ENCODE measurements around the gene JMJD8.
A peak's percentile ranks its signal among the peaks of the same experiment; 100 is the strongest.

Gene JMJD8

GRCh38 chr16:687499-687898, 3.4 kb upstream of the JMJD8 start:
- DNase-seq = no peak

DNA sequence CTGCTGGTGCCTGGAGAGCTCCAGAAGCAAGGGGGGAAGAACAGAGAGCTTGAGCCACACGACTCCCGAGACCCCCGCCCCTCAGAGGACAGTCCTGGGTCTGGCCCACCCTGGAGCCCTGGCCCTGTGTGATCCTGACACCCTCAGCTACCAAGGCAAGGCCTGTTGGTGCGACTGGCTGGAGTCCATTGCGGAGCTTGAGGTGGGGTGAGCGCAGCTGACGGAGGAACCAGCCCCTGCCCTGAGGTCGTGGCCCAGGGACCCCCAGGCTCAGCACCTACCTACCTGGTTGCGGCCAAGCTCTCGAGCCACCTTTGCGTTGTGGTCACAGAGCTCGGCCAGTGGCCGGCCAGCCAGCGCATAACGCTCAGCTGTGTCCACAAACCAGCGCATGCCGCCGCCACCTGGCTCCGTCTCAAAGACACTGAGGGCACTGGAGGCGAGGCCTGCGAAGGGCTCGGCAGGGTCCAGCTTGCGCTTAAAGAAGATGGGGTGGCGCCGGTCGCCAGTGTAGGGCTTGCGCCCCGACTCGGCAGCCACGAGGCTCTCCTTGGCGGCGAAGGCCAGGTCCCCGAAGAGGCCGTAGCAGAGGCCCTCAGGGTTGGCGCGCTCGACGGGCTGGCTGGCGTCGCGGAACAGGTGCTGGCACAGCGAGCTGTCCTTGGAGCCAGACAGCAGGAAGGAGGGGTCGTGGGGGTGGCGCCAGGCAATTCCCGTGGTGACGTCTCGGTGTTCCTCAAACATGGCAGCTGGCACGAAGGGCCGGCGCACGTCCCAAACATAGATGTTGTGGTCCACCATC, 2.5 kb upstream of the JMJD8 start:
- no peak for DNase-seq

DNA sequence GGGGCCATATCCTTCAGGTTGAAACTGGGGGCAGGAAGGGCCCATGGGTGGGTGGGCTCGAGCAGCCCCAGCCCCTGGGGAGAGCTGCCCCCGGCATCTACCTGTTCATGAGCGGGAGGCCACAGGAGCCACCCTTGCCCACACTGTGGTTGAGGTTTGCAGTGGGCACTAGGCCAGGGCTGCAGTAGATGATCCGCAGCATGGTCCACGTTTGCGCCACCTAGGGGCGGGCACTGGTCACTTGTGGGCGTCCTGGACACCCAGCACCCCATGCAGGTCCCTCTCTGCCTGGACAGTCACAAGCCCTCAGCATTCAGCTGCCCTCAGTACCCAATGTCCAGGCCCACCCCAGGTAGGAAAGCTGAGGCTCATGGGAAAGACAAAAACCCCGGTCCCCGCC, 1.8 kb upstream of the JMJD8 start:
- peak; percentile 30 for DNase-seq

DNA sequence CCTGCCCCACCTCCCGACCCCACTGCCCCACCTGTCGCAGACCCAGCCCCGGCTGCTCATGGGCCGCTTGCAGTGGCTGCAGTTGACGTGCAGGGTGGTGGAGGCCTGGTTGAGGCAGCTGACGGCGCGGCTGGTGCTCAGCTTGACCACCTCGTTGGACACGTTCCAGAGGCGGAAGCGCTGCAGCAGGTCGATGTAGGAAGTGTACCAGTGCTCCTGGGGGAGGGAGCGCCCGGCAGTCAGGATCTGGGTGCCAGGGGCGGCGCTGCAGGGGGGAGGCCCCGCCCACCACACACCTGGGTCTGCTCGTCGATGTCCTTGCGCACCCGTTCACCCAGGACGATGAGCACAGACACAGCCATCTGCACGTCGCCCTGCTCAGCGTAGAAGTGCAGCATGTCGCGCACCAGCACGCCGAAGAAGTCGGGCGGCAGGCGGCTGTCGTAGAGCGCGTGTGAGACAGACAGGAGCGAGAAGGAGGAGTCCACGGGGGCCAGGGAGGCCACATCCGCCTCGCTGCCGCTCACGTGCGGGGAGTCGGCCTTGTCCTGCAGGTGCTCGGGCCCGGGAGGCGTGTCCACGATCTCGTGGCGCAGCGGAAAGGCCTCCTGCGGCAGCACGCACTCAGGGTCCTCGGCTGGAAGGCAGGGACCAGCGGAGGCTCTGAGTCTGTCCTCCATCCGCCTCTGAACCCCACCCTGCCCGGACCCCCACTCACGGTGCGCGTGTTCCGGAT, 995 bp upstream of the JMJD8 start:
- no peak for DNase-seq

- DNase-seq = no peak
These were observed 601 bp downstream of the JMJD8 start for GRCh38 chr16:683396-684070.

DNA sequence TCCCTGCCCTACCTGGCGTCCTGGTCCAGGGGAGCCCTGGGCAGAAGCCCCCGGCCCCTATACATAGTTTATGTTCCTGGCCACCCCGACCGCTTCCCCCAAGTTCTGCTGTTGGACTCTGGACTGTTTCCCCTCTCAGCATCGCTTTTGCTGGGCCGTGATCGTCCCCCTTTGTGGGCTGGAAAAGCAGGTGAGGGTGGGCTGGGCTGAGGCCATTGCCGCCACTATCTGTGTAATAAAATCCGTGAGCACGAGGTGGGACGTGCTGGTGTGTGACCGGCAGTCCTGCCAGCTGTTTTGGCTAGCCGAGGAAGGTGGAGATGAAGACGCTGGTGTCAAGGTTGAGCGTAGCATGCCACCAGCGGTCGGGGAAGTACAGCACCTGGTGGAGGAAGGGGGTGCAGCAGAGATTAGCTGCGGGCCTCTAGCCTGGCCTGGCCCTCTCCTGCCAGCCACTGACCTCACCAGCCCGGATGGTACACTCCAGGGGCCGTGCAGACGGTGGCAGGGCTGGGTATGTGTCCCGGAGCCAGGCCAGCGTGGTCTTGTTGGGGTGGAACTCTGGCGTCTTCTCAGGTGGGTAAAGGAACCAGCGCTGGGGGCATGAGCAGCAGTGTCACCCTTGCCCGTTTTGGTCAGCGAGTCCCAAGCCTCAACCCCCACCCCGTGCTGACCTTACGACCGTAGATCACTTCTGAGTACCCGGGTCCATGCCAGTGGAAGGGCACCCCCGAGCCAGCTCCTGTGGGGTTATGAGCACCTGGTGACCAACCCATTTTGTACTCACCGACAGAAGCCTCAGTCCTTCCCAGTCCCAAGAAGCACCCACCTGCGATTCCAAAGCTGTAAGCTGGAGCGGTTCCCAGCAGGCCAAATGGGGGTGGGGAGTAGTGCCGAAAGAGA, 1.4 kb downstream of the JMJD8 start:
- DNase-seq = no peak

GRCh38 chr16:681746-682427, 2.2 kb downstream of the JMJD8 start:
- DNase-seq = no peak

DNA sequence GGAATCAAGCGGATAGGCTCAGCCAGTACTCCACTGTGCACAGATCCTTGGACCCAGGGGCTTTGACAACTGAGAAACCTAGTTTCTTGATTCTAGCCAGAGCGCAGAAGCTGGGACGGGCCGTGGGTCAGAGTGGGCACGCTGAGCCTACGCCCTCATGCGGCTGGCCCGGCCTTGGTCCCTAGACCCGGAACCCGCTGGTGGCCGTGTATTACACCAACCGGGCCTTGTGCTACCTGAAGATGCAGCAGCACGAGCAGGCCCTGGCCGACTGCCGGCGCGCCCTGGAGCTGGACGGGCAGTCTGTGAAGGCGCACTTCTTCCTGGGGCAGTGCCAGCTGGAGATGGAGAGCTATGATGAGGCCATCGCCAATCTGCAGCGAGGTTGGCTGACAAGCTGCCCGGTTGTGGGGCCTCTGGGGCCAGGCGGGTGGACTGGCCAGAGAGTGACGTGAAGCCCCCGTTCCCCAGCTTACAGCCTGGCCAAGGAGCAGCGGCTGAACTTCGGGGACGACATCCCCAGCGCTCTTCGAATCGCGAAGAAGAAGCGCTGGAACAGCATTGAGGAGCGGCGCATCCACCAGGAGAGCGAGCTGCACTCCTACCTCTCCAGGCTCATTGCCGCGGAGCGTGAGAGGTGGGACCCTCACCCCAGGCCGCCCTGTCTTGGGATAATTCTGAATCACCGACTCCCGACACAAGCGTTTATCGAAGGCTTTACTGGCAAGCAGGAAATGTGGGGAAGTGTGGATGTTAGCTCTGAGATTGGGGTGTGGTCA, 3.0 kb downstream of the JMJD8 start:
- DNase-seq = peak; percentile 20

DNA sequence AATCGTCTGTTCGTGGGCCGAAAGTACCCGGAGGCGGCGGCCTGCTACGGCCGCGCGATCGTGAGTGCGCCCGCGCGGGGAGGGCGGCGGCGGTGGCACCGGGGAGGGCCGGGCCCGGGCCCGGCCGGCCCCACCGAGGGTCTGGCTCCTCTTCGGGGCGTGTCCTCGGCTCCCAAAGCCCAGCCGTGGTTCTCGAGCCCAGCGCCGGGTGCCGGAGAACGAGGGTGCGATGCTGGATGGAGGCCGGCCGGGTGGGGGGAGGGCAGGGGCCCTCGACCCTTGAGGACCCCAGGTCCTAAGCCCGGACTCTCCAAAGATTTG, 3.5 kb downstream of the JMJD8 start:
- no peak for DNase-seq

DNA sequence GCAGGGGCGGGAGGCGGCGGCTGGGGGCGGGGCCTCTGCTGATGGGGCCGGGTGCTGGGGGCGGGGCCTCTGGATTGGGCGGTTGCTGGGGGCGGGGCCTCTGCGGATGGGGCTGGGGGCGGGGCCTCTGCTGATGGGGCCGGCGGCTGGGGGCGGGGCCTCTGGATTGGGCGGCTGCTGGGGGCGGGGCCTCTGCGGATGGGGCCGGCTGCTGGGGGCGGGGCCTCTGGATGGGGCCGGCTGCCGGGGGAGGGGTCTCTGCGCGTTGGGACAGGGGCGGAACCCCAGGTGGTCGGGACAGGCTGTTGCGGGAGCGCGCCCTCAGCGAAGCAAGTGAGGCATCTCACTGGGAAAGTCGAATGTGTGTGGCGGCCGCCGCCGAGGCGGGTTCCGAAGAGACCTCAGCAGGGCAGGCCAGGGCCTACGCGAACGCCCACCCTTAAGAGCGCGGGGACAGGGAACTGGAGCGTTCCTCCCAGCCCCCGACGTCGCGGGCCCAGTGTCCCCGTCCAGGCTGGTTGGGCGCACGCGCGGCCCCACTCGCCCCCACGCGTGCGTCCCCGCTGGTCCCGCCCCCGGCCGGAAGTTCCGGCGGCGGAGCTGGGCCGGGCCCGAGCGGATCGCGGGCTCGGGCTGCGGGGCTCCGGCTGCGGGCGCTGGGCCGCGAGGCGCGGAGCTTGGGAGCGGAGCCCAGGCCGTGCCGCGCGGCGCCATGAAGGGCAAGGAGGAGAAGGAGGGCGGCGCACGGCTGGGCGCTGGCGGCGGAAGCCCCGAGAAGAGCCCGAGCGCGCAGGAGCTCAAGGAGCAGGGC, 4.1 kb downstream of the JMJD8 start, which contains the start of gene STUB1:
TSS of gene STUB1 (plus strand) at position 597 of the 811 bp plus-strand sequence. CDS start at position 713, 116 bp downstream.
- DNase-seq = peak; percentile 85

DNA sequence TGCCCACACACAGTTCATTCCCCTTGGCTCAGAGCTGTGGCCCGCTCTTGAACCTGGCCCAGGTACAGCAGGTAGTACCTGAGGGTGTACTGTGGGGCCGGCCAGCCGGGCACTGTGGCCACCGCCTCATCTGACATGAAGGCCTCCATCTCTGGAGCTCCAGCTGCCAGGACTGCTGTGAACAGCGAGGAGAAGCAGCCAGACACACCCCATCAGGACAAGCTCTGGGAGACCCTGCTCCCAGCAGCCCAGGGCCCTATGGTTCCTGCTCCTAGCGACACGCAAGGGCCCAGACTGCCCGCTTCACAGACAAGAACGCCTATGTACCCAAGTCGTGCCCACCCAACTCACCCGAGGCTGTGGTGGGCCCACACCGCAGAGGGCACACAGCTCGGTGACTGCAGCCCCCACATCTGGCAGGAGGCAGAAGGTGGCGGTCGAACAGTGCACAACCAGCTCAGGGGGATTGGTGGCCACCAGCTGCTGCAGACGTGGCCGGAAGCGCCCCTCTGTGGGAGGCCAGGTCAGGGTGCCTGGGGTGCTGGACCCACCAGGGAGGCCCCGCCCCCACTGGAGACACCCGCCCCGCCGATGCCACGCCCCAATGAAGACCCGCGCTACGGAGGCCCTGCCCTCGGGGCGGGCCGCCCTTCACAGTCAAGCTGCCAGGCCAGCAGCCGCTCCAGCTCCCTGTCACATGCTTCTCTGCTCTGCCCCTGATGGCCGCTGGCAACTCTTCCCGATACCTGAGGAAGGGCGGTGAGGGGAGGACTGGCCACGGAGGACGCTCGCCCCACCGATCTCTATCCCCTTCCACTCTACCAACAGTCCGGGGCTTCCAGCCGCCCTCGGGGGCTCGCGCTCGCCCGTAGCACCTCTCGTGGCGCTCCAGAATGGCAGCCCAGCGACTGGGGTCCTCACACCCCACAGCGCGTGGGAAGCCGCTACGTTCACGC, 5.0 kb downstream of the JMJD8 start:
- peak; percentile 61 for DNase-seq

GRCh38 chr16:678209-678857, 5.8 kb downstream of the JMJD8 start:
- no peak for DNase-seq

DNA sequence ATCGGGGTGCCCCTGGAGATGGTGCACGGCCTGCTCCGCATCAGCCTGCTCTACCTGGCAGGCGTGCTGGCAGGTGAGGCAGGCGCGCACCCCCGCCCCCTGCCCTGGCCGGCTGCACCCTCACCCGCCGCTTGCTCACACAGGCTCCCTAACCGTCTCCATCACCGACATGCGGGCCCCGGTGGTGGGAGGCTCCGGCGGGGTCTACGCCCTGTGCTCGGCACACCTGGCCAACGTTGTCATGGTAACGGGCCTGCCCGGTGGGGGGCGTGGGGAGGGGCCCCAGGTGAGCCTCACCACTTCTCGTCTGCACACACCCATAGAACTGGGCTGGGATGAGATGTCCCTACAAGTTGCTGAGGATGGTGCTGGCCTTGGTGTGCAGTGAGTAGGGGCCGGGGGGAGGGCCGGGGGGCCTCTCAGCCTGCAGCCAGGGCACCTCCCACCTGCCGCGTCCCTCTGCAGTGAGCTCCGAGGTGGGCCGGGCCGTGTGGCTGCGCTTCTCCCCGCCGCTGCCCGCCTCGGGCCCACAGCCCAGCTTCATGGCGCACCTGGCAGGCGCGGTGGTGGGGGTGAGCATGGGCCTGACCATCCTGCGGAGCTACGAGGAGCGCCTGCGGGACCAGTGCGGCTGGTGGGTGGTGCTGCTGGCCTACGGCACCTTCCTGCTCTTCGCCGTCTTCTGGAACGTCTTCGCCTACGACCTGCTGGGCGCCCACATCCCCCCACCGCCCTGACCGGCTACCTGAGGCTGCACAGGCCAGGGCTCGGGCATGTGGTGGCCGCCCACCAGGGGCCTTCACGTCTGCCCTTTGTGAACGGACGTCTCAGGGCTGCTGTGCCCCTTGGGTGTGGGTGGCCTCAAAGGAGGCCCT, 6.6 kb downstream of the JMJD8 start:
- DNase-seq = no peak

- DNase-seq = no peak
These were observed 7.2 kb downstream of the JMJD8 start for GRCh38 chr16:676913-677312.

GRCh38 chr16:676565-676902, 7.6 kb downstream of the JMJD8 start:
- DNase-seq = no peak

DNA sequence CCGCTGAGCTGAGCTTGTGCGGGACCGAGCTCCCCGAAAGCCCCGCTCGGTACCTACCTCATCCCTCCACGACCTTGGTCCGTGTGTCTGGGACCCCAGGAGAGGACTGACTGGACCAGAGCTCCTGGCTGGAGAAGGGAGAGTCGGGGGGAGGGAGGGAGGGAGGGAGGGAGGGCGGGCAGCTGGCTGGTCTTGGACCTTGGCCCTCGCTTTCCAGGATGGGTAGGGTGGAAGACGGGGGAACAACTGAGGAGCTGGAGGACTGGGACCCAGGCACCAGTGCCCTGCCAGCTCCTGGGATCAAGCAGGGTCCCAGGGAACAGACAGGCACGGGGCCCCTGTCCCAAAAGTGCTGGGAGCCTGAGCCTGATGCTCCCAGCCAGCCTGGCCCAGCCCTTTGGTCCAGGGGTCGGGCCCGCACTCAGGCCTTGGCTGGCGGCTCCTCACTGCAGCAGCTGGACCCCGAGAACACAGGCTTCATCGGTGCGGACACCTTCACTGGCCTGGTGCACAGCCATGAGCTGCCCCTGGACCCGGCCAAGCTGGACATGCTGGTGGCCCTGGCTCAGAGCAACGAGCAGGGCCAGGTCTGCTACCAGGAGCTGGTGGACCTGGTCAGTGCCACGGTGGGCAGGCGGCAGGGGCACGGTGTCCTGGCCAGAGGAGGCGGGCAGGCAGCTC, 8.1 kb downstream of the JMJD8 start:
- DNase-seq = no peak

All from fibroblast of upper back skin (primary cell).